Left renal pelvis (tissue), 4 donors: Measurements from ENCODE around the gene CGRRF1. TPM values are rescaled to one million over a fixed set of nuclear protein-coding genes. Genes with fewer than 3 reads are reported as not detected.

Experiments
- DNase-seq, 4 donors: peaks; one replicate each; pipeline ENCODE4 v3.0.0-alpha.2; 2013; ENCODE audit warnings: low read depth in 4 of 4, low spot score in 3 of 4
- polyA plus RNA-seq, 4 donors: library from polyadenylated mRNA; unstranded; fragments of 120-200 nt; gene quantifications; one replicate each; pipeline ENCODE4 v1.2.1, GENCODE V29; 2013; ENCODE audit not compliant: insufficient read length in 4 of 4

The CGRRF1 gene, protein sequence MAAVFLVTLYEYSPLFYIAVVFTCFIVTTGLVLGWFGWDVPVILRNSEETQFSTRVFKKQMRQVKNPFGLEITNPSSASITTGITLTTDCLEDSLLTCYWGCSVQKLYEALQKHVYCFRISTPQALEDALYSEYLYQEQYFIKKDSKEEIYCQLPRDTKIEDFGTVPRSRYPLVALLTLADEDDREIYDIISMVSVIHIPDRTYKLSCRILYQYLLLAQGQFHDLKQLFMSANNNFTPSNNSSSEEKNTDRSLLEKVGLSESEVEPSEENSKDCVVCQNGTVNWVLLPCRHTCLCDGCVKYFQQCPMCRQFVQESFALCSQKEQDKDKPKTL
- 10 to 100 TPM; 31.8 to 38.9 (median 34.6) TPM for polyA plus RNA-seq

DNA sequence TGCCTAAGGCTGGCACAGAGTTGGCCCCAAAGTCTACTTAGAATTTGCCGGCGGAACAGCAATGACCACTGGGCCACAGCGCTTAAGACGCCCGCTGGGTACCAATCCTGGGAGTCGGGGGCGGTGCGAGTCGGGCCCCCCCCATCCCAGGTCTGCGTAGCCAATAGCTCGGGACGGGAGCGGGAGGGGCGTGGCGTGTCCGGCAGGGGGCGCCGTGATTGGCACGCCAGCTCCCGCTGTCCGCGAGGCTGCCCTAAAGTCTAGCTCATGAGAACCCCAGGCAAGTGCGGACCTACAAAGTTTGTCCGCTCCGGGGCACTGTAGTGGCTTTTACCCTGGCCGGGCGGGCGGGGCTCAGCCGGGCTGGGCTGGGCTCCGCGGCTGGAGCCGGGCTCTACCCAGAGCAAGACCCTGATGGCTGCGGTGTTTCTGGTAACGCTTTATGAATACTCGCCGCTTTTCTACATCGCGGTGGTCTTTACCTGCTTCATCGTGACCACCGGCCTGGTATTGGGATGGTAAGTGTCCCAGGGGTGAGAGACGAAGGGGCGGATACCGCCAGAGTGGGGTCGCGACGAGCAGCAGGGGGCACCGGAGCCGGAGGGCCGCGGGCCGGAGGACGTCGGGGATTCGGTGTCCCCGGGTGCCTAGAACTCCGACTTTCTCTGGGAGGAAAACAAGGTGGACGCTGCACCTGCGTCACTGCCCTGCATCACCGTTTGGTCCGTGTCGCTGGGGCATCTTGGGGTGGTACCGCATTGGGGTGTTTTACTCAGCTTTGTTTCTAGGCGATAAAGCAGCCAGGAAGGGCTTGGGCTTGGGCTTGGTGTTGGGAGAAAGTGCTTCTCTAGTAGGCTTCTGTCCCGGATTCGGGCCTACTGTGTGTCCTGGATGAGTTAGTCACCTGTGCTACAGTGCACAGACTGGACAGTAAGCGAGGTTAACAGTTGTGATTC lies at the start of gene CGRRF1:
Gene CGRRF1, plus strand, starts transcription at position 361 of the 956 bp plus-strand sequence. Its CDS starts 54 bp downstream, at position 415.
- DNase-seq: peak; percentile 90 to 97 (median 96)

DNA sequence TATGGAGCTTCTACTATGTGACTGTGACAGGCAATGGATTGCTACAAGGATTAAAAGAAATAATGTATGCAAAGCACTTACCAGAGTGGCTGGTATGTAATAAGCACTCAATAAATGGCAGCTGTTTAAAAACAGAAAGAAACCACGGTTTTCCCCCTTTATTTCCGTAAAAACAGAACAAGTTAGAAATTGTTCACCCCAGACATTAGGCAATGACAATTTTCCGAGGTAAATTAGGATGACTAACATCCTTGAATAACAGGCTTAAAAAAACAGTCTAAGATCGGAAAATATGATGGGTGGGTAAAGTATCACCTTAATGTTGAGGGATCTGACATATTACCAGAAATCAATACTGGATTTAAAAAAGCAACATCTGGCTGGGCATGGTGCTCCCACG lies 47.7 kb upstream of the CGRRF1 start:
- no peak for DNase-seq

DNA sequence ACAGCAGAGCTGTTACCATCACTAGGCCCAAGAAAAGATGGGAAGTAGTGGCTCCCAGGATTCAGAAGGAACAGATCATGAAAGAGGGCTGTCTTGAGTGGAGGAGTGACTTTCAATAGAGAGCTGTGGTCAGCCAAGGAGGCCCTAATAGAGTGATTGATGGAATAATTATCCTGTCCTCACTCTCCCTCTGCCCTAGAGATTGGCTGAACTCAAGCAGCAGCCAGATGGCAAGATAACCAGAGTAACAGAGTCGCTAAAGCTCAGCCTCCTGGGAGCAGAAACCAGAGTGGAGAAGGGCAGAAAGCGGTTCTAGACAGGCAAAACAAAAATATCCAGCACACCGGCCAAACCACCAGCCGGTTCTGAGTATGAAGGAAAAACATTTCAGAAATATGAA lies 44.1 kb upstream of the CGRRF1 start:
- no peak for DNase-seq

DNA sequence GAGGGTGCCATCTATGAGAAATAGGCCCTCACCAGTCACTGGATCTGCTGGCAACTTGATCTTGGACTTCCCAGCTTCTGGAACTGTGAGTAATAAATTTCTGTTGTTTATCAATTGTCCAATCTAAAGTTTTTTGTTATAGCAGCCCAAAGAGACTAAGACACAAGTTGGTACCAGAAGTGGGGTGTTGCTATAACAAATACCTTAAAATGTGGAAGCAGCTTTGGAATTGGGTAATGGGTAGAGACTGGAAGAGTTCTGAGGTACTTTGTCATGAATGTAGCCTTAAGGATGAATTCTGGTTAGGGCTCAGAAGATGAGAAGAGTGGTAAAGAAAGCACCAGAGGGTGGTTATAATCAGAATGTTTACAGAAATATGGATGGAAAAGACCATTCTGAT lies 42.4 kb upstream of the CGRRF1 start:
- no peak for DNase-seq

DNA sequence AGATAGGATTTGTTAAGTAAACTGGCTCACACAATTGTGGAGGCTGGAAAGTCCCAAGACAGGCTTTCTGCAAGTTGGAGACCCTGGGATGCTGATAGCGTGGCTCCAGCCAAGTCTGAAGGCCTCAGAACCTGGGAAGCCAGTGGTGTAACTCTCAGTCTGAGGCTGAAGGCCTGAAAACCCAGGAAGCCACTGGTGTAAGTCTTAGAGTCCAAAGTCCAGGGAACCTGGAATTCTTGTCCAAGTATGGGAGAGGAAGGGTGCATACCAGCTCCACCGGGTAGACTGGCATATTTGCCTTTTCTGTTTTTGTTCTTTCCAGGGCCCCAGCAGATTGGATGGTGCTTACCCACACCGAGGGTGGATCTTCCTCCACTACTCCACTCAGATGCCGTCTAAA lies 39.0 kb upstream of the CGRRF1 start:
- no peak for DNase-seq

DNA sequence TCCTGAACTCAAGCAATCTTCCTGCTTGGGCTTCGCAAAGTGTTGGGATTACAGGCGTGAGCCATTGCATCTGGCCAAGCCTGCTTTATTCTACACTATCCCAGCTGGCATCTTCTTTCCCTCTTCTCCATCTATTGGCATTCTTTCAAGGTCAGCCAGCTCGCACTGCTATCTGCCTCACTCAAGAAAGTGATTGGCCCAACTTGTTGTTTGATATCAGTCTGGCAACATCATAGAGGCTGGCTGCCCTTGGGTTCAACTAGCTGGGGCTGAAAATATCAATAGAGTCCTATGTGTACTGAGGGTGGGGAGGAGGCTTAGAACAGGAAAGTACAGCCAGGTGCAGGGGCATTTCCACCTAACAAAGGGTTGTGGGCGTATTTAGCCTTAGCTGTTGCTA lies 38.1 kb upstream of the CGRRF1 start:
- no peak for DNase-seq

DNA sequence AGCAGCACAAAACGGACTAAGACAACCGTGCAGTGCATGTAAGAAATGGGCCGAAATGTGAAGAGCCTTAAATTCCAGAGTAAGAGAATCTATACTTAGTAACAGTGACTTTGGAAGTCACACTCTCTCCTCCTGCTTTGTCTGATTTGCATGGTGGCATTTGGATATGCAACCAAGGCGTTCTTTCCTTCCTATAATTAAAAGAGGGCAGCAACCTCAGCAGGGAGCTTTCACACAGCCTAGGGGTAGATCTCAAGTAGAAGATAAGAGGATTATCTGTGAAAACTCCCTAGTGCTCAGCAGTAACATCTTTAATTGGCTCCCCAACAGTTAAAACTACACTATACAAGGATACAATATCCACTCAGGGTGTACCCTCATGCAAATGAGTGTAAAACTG lies 37.4 kb upstream of the CGRRF1 start:
- no peak for DNase-seq

DNA sequence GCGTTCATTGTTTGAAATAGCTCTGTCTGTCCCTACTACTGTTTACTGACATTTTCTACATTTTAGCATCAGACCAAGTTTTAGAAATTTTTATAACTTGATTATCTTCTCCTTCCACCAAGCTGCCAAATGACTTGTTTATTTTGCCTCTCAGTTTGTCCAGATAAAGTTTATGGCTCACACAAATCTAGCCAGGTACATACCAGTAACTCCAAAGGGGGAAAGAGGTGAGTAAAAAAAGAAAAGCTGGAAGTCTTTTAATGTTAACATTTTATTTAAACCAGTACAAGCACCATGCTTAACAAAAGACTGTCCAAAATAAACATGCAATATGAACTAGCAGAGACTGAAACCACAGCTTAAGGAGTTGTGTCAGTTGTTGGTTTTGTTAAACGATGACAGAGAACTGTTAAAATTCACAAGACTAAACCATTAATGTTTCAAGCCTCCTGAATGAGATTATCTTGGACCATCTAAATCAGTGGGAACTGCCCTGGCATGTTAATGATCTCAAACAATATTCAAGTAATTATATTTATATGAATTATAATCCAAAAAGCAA lies 35.4 kb upstream of the CGRRF1 start:
- no peak for DNase-seq

DNA sequence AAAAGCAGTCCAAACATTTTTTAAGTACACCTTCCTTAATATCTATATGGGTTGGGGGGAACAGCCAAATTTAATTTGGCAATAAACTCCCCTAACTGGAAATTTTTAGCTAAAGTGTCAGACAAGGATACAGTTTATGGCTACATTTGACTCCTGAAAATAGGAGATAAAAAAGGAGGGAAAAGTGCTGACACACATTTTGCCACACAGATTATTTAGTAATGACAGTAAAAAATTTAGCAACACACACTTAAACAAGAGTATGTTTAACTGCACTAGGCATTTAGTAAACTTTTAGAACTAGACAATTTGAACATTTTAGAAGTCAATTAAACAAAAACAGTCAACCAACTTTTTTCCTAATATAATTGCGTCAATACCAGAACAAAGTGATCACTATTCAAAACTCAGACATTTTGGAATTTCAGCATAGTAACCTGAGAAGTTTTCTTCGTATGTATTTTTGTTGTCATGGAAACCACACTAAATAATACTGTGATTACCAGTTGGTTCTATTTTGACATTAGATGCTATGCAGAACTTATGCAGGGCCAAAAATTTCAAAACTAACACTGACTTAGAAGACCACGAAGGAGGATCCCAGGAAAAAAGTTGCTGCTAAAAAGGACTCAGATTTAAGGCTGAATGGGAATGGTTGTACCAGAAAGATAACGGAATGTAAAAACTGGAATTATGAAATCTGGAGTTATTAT lies 34.4 kb upstream of the CGRRF1 start:
- DNase-seq: no peak

DNA sequence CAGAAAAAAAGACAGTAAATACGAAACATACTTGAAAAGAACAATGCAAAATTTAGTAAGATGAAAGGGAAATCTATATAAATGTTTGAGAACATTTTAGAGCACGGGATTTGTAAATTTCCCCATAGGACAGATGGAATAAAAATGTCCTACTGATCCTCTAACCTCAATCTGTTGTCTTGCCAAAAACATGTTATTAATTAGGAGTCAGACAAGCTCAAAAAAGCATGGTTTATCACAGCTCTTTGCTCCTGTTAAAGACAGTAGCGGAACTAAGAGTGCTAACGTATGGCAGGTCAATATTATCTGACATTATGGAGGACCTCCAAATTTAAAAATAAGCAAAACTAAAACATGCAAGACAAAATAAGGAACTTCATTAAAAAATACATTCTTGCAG lies 33.8 kb upstream of the CGRRF1 start:
- no peak for DNase-seq

DNA sequence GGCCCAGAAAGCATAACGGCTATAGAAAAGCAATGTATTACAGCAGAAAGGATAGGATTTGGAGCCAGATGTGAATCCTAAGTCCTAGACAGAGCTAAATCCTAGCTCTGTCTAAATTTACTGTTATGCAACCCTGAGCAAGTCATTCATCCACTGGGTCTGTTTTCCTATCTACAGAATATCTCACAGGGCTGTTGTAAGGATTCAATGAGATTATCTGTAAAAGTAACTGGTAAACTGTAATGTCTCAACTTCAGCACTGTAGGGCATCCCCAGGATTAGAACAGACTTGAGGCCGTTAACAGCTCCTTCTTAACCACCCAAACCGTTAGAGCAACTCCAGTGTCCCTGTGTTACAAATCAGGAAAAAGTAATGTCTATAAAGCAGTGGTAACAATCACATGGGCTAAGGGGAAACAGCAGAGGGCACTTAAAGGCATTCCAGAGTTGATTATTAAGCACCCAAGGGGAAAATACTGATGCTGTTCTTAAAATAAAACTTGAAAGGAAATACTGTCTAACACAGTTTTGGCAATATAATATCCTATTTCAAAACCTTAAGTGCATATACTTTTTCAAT lies 31.0 kb upstream of the CGRRF1 start:
- no peak for DNase-seq

DNA sequence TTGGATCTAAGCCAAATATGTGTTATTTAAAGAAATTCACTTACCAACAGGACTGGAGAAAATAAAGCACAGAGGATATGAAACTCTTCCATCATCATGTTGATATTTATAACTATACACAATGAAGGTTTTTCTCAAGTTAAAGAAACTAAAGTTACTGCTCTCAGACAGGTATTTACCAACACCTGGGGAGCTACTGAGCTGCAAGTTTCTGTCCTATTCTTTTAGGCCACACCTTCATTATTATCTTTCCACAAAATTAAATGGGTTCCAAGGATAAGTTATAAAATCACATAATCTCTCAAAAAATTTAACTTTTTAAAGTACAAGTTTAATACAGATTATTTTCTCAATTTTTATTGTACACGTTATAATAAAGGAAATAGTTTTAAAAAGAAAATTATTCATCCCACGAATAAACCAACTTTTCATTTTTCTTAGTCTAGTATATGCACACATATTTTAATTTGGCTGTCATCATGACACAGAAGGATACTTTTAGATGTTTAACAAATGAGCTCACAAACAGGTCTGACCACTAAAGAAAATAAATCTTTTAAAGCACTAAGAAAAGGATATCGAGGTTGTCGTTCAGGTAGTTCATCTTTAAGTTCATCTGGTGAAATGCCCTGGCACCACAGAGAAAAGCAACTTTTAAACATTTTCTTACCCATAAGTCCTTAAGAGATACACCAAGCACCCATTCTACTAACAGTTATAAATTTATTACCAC lies 28.7 kb upstream of the CGRRF1 start:
- DNase-seq: no peak

DNA sequence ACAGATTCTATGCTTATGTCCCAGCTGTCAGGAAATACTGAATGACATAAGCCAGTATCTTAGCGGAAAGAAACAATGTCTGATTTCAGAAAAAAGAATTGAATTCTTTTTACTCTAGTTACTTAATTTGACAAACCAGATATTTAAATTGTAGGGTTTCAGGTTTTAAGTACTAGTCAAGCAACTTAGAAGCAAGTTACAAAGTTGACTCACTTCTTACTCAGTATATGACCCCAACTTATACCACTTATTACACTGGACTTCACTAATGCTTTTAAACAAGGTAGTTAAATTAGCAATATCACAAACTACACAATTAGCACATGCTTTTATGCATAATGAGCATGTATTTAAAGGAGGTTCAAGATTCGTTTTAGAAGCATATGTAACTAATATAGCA lies 28.0 kb upstream of the CGRRF1 start:
- DNase-seq: no peak

DNA sequence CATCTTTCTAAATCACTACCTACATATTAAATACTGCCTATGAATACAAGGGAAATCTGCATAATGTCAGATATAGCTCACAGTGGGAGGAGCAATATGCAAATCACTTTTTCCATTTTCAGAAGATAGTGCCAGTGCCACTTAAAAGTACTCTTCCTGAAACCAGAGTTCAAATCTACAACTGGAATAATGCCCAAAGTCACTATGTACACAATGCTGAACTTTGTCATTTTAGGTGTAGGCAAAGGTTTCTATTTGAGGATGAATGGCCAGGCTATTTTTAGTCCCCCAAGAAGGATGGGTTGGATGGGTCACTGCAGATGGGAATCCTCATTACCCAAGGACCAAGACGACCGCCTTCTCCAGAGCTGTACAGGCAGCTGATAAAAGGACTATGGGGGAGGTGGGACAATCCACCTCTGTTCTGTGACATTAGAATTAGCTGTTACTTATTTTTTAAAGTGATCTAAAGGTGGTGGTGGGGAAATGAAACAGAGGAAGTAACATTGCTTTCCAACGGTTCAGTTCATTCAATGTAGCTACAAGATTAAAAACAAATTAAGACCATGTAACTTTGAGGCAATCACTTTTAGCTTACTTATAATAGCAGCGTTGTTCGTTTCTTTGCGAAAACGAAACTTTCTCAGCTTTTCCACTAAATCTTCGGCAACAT lies 26.5 kb upstream of the CGRRF1 start:
- no peak for DNase-seq

DNA sequence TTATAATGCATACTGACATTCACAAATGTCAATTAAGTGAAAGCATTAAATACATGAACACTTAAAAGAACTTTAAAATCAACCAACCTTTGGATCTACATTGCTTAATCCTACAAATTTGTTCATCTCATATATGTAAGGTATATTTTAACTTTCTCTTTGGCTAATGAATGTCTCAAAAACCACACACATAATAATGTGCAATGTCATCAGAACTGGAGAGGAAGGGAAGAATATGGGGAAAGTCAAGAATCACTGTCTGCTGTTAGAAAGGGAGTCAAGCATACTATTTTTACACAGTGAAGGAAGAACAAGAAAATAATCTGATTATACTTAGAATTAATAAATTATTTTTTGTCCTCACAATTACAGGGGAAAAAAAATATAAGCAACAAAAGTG lies 25.9 kb upstream of the CGRRF1 start:
- DNase-seq: no peak

DNA sequence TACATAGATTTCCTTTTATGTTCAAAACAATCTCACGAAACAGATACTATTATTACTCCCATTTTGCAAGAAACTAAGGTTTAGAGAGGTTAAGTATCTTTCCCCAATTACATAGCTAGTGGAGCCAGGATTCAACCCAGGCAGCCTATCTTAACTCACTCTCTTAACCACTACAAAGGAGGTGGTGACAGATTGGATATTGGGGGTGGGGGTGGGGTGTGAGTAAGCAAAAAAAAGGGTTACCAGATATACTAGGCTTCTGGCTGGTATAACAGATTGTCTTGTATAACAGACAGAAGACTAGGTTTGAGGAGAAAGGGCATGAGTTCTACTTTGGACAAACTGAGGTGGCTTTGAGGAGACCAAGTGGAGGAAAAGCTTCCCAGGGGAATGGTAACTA lies 23.0 kb upstream of the CGRRF1 start:
- no peak for DNase-seq

DNA sequence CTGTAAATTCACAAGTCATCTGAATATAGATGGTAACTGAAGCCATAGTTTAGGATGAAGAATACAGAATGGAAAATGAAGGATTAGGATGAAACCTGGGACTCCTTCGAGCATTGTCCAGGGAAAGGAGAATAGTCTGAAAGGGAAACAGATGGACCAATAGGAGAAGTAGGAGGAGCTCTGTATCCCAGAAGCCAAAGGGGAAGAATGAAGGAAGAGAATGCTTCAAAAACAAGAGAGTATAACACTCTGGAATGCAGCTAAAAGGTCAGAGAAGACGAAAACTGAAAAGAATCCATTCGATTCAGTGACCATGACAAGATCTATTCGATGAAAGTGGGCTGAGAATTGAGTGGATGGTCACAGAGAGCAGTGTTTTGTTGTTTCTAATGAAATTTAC lies 21.9 kb upstream of the CGRRF1 start:
- no peak for DNase-seq

DNA sequence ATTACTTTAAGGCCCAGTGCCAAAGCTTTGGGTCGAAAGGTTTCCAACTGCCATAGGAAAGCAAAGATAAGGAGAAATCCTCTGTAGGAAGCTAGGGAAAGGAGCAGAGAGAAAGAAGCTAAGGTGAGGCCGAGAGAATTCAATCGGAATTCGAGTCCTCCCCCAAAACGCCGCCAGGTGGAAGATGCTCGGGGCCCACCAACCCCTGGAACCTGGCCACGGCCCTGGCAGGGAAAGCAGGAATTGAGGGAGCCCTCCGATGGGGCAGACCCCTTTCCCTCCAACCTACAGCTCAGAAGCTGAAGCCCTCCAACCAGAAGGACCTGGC lies 21.4 kb upstream of the CGRRF1 start:
- DNase-seq: no peak

DNA sequence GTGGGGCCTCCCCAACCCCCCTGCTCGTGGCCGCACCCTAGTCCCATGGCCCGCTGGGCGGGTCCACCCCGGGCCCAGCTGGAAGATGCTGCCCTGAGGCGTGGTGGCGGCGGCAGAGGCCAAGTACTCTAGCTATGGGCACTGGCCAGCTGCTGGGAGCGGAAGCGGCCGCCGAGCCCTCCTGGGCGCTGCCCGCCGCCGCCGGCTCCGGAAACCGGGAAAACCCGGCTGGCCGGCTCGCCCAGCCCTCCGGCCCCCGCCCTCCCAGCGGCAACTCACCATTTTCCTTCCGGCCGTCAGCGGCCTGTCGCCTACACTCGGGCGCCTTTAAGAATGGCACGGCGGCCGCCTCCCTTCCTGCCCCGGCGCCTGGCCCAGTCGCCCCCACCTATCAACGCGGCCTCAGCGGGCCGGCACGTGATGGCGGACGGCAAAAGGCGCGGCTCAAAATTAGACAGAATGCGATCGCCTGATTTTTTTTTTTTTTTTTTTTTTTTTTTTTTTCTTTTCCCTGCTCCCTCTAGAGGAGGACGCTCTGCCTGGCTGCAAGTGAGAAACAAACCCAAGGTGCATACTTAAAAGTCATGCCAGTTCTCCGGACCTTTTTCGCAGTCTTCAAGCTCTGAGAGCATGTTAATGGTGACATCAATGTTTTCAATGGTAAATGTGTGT lies 20.9 kb upstream of the CGRRF1 start, which contains the start of gene GMFB:
Gene GMFB, minus strand, starts transcription at position 335 of the 672 bp plus-strand sequence. Its CDS starts 53 bp downstream, at position 282.
- DNase-seq: peak; percentile 76 to 87 (median 82)
